Measurements from ENCODE around the gene CAMTA2. TPM values are rescaled to one million over a fixed set of nuclear protein-coding genes. Genes with fewer than 3 reads are reported as not detected.

Gene CAMTA2
- total RNA-seq, 2 donors from 2014 or later = 13.6 to 24.8 TPM

- no peak for DNase-seq
- no peaks in the 10 kb centered on the region for H3K27me3 ChIP-seq (ENCODE audit: control insufficient read depth, insufficient read depth, low read length, poor library complexity, severe bottlenecking)
- Mint-ChIP-seq H3K27ac (no peak overlapping the region), H3K9me3 (no peaks in the 10 kb centered on the region), H3K36me3 (ENCODE audit: low read depth) (peaks cover 27% of the 10 kb centered on the region), H3K4me3 (peak overlapping the region; percentile 94), H3K27me3 (ENCODE audit: insufficient read depth) (no peaks in the 10 kb centered on the region), H3K4me1 (peaks cover 35% of the 10 kb centered on the region)
- H3K9me3 ChIP-seq (ENCODE audit: control insufficient read depth, low read length) = no peaks in the 10 kb centered on the region
- H3K27ac ChIP-seq (ENCODE audit: low read depth, low read length) = no peak overlapping the region
- TF ChIP-seq CTCF (conservative IDR thresholded peaks at IDR 0.05) = no peak
- H3K36me3 ChIP-seq (ENCODE audit: control insufficient read depth, insufficient read depth, low read length) = peaks cover 30% of the 10 kb centered on the region
- WGBS, 2 experiments (ENCODE audit: insufficient coverage in 1 of 2, insufficient read length in 1 of 2) = 95 to 99% methylated on average over 12 to 16 of the region's 16 CpGs
- H3K4me3 ChIP-seq (ENCODE audit: low read length) = no peak overlapping the region
- peaks cover 6% of the 10 kb centered on the region for H3K4me1 ChIP-seq (ENCODE audit: control insufficient read depth, insufficient read depth, low read length)
- no peak overlapping the region for H3K9ac ChIP-seq (ENCODE audit: extremely low read depth, low read length, poor library complexity, severe bottlenecking)
Observed at GRCh38 chr17:4937553-4937952, 49.9 kb downstream of the CAMTA2 start.

DNA sequence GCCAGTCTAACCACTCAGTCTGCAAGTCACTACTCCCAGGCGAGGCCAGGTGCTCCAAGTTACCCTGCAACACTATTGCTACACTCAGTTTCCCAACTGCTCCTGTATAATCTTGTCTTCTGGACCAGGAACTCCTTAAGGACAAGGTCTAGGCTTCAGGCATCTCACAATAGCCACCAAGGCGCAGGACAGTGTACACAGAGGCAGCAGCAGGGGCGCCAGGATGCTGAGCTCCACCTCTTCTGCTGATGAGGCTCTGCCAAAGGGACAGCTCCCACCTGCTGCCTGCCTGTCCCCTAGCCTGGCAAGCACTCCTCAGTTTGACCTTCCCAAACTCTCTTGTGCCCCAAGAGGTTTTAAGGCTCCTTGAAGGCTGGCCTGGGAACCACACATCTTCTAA is 51.0 kb downstream of the CAMTA2 start:
- Mint-ChIP-seq H3K27me3 (ENCODE audit: insufficient read depth) (no peaks in the 10 kb centered on the region), H3K27ac (no peak overlapping the region), H3K4me3 (no peak overlapping the region), H3K36me3 (ENCODE audit: low read depth) (peaks cover 19% of the 10 kb centered on the region), H3K9me3 (no peaks in the 10 kb centered on the region), H3K4me1 (peaks cover 35% of the 10 kb centered on the region)
- peaks cover 6% of the 10 kb centered on the region for H3K4me1 ChIP-seq (ENCODE audit: control insufficient read depth, insufficient read depth, low read length)
- H3K4me3 ChIP-seq (ENCODE audit: low read length) = no peak overlapping the region
- H3K9me3 ChIP-seq (ENCODE audit: control insufficient read depth, low read length) = no peaks in the 10 kb centered on the region
- 86 to 87% methylated on average over 2 to 3 of the region's 3 CpGs for whole genome bisulfite sequencing, 2 experiments (ENCODE audit: insufficient coverage in 1 of 2, insufficient read length in 1 of 2)
- no peak for TF ChIP-seq CTCF (conservative IDR thresholded peaks at IDR 0.05)
- H3K27me3 ChIP-seq (ENCODE audit: control insufficient read depth, insufficient read depth, low read length, poor library complexity, severe bottlenecking) = no peaks in the 10 kb centered on the region
- H3K36me3 ChIP-seq (ENCODE audit: control insufficient read depth, insufficient read depth, low read length) = peaks cover 22% of the 10 kb centered on the region
- no peak overlapping the region for H3K9ac ChIP-seq (ENCODE audit: extremely low read depth, low read length, poor library complexity, severe bottlenecking)
- H3K27ac ChIP-seq (ENCODE audit: low read depth, low read length) = no peak overlapping the region
- no peak for DNase-seq

DNA sequence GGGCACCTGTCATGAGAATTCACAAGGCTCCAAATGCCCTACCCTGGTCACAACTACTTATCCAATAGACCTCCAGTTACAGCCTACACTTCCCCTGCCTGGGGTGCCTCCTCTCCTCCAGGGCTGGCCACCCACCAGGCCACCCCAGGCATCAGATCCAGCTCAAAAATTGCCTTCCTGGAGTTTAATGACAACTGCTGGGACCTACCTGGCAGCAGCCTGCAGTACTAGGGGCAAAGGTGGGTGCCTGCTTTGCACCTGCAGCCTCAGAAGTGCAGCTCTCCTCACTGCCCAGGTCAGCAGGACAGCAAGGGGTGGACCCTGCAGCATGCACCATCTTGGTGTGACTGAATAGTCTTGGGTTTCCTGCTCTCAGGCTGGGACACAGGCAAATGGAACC is 51.8 kb downstream of the CAMTA2 start:
- Histone ChIP-seq H3K36me3 (ENCODE audit: control insufficient read depth, insufficient read depth, low read length) (peaks cover 25% of the 10 kb centered on the region), H3K4me1 (ENCODE audit: control insufficient read depth, insufficient read depth, low read length) (peaks cover 6% of the 10 kb centered on the region), H3K9ac (ENCODE audit: extremely low read depth, low read length, poor library complexity, severe bottlenecking) (no peak overlapping the region), H3K4me3 (ENCODE audit: low read length) (no peak overlapping the region), H3K27me3 (ENCODE audit: control insufficient read depth, insufficient read depth, low read length, poor library complexity, severe bottlenecking) (no peaks in the 10 kb centered on the region), H3K9me3 (ENCODE audit: control insufficient read depth, low read length) (no peaks in the 10 kb centered on the region), H3K27ac (ENCODE audit: low read depth, low read length) (no peak overlapping the region)
- Mint-ChIP-seq H3K4me3 (no peak overlapping the region), H3K9me3 (no peaks in the 10 kb centered on the region), H3K27me3 (ENCODE audit: insufficient read depth) (no peaks in the 10 kb centered on the region), H3K4me1 (peaks cover 28% of the 10 kb centered on the region), H3K36me3 (ENCODE audit: low read depth) (peaks cover 18% of the 10 kb centered on the region), H3K27ac (no peak overlapping the region)
- no peak for DNase-seq
- TF ChIP-seq CTCF (conservative IDR thresholded peaks at IDR 0.05) = no peak
